H9 (cell line): ENCODE results near the gene GRHL3. TPM values are rescaled to one million over a fixed set of nuclear protein-coding genes. Genes with fewer than 3 reads are reported as not detected.

Experiments
- DNase-seq: peaks from one replicate; pipeline ENCODE4 v3.0.0-alpha.2; 2017
- H2AFZ ChIP-seq: one replicate; pipeline ENCODE4 v1.6.1; 2013; ENCODE audit warnings: mild to moderate bottlenecking, low read length, control low read depth, moderate library complexity
- H2AK5ac ChIP-seq: 2 replicates; pipeline ENCODE4 v1.6.1; 2013; ENCODE audit warnings: low read length, control low read depth, mixed read lengths; ENCODE audit not compliant: insufficient read length
- H2BK120ac ChIP-seq: one replicate; pipeline ENCODE4 v1.6.1; 2013; ENCODE audit warnings: low read depth, mild to moderate bottlenecking, low read length, control low read depth, inconsistent platforms; ENCODE audit not compliant: poor library complexity, severe bottlenecking
- H2BK12ac ChIP-seq: 2 replicates; pipeline ENCODE4 v1.6.1; 2013; ENCODE audit warnings: low read length, control low read depth, mixed read lengths, low read depth; ENCODE audit not compliant: insufficient read length
- H2BK15ac ChIP-seq: 2 replicates; pipeline ENCODE4 v1.6.1; 2013; ENCODE audit warnings: low read depth, low read length, control low read depth
- H2BK20ac ChIP-seq: one replicate; pipeline ENCODE4 v1.6.1; 2013; ENCODE audit warnings: low read depth, mild to moderate bottlenecking, low read length, control low read depth, inconsistent platforms; ENCODE audit not compliant: poor library complexity, severe bottlenecking
- H2BK5ac ChIP-seq: 2 replicates; pipeline ENCODE4 v1.6.1; 2013; ENCODE audit warnings: low read length, control low read depth, mixed read lengths; ENCODE audit not compliant: insufficient read length
- H3K14ac ChIP-seq: 2 replicates; pipeline ENCODE4 v1.6.1; 2013; ENCODE audit warnings: low read length, control low read depth; ENCODE audit not compliant: insufficient read depth
- H3K18ac ChIP-seq: 2 replicates; pipeline ENCODE4 v1.6.1; 2013; ENCODE audit warnings: low read depth, mild to moderate bottlenecking, mixed read lengths, low read length, control low read depth; ENCODE audit not compliant: insufficient read length
- H3K23ac ChIP-seq: 2 replicates; pipeline ENCODE4 v1.6.1; 2013; ENCODE audit warnings: low read length, control low read depth, mixed read lengths, low read depth; ENCODE audit not compliant: insufficient read length
- H3K23me2 ChIP-seq: 2 replicates; pipeline ENCODE4 v1.6.1; 2013; ENCODE audit warnings: low read depth, mild to moderate bottlenecking, mixed read lengths, low read length, control low read depth; ENCODE audit not compliant: insufficient read length, poor library complexity, severe bottlenecking
- H3K27ac ChIP-seq: 2 replicates; pipeline ENCODE4 v1.5.1; 2013; ENCODE audit warnings: low read length, control low read depth, mixed read lengths, low read depth; ENCODE audit not compliant: insufficient read length
- H3K27me3 ChIP-seq: 2 replicates; pipeline ENCODE4 v1.6.1; 2013; ENCODE audit warnings: low read length, control low read depth, inconsistent platforms; ENCODE audit not compliant: insufficient read depth
- H3K4ac ChIP-seq: 2 replicates; pipeline ENCODE4 v1.6.1; 2013; ENCODE audit warnings: low read depth, mild to moderate bottlenecking, control low read depth, inconsistent platforms, low read length, moderate library complexity
- H3K4me1 ChIP-seq: 2 replicates; pipeline ENCODE4 v1.6.1; 2013; ENCODE audit warnings: low read length, control low read depth, inconsistent platforms; ENCODE audit not compliant: insufficient read depth
- H3K4me2 ChIP-seq: 2 replicates; pipeline ENCODE4 v1.6.1; 2013; ENCODE audit warnings: low read length, control low read depth, mixed read lengths; ENCODE audit not compliant: insufficient read length, insufficient read depth
- H3K56ac ChIP-seq: 2 replicates; pipeline ENCODE4 v1.6.1; 2013; ENCODE audit warnings: low read depth, mild to moderate bottlenecking, mixed read lengths, low read length, control low read depth; ENCODE audit not compliant: insufficient read length
- H3K79me1 ChIP-seq: 2 replicates; pipeline ENCODE4 v1.6.1; 2013; ENCODE audit warnings: low read depth, mild to moderate bottlenecking, moderate library complexity, low read length, control low read depth, inconsistent platforms; ENCODE audit not compliant: insufficient read depth, poor library complexity, severe bottlenecking
- H3K79me2 ChIP-seq: 2 replicates; pipeline ENCODE4 v1.6.1; 2013; ENCODE audit warnings: low read length, control low read depth, inconsistent platforms; ENCODE audit not compliant: insufficient read depth
- H3K9ac ChIP-seq: 2 replicates; pipeline ENCODE4 v1.6.1; 2013; ENCODE audit warnings: low read length, control low read depth, mixed read lengths; ENCODE audit not compliant: insufficient read length; ENCODE audit errors: extremely low read depth
- H3K9me3 ChIP-seq: one replicate; pipeline ENCODE4 v1.6.1; 2013; ENCODE audit warnings: low read depth, low read length, inconsistent platforms; ENCODE audit not compliant: control insufficient read depth
- H3T11ph ChIP-seq: one replicate; pipeline ENCODE4 v1.6.1; 2013; ENCODE audit warnings: mild to moderate bottlenecking, low read length, control low read depth, inconsistent platforms
- H4K20me1 ChIP-seq: one replicate; pipeline ENCODE4 v1.6.1; 2013; ENCODE audit not compliant: control insufficient read depth, insufficient read length, insufficient read depth
- H4K5ac ChIP-seq: 2 replicates; pipeline ENCODE4 v1.6.1; 2013; ENCODE audit warnings: low read depth, mild to moderate bottlenecking, mixed read lengths, low read length, control low read depth; ENCODE audit not compliant: insufficient read length
- H4K8ac ChIP-seq: replicated peaks from 2 replicates; pipeline ENCODE4 v1.6.1; 2013; ENCODE audit warnings: low read length, control low read depth, mixed read lengths, low read depth; ENCODE audit not compliant: insufficient read length
- H4K91ac ChIP-seq: 2 replicates; pipeline ENCODE4 v1.6.1; 2013; ENCODE audit warnings: low read depth, mild to moderate bottlenecking, moderate library complexity, mixed read lengths, low read length, control low read depth; ENCODE audit not compliant: insufficient read length
- H3K27ac Mint-ChIP-seq, 3 experiments: 2 replicates in 2 of 3; 3 replicates in 1 of 3; pipeline ENCODE4 v1.8.0; 2020 to 2021; ENCODE audit warnings: mixed read lengths in 3 of 3, mild to moderate bottlenecking in 1 of 3, moderate library complexity in 1 of 3
- H3K27me3 Mint-ChIP-seq: 2 replicates; pipeline ENCODE4 v1.8.0; 2021; ENCODE audit warnings: low read depth, mild to moderate bottlenecking, moderate library complexity, mixed read lengths
- H3K36me3 Mint-ChIP-seq, 3 experiments: 2 replicates in 2 of 3; 3 replicates in 1 of 3; pipeline ENCODE4 v1.8.0; 2020 to 2021; ENCODE audit warnings: low read depth in 3 of 3, mixed read lengths in 3 of 3; ENCODE audit not compliant: insufficient read depth in 1 of 3
- H3K4me1 Mint-ChIP-seq, 2 experiments: 2 replicates each; pipeline ENCODE4 v1.8.0; 2020; ENCODE audit warnings: mixed read lengths in 2 of 2
- H3K4me3 Mint-ChIP-seq, 2 experiments: 2 replicates in 1 of 2; 3 replicates in 1 of 2; pipeline ENCODE4 v1.8.0; 2020 to 2021; ENCODE audit warnings: mild to moderate bottlenecking in 2 of 2, mixed read lengths in 2 of 2, moderate library complexity in 1 of 2
- H3K9me3 Mint-ChIP-seq, 2 experiments: 2 replicates in 1 of 2; 3 replicates in 1 of 2; pipeline ENCODE4 v1.8.0; 2020; ENCODE audit warnings: mild to moderate bottlenecking in 2 of 2, mixed read lengths in 2 of 2, moderate library complexity in 1 of 2
- CTCF ChIP-seq: fragments of 200-600 bp; sonication (generic); conservative IDR thresholded peaks from 3 replicates; pipeline ENCODE4 v1.8.0; 2021; ENCODE audit warnings: antibody characterized with exemption, mild to moderate bottlenecking
- WGBS: extraction: QIAGEN DNeasy Blood & Tissue Kit; methylation state at CpG from one replicate; pipeline ENCODE4 v1.1.7; 2013; ENCODE audit warnings: missing lambda C conversion rate, low lambda C conversion rate, mixed read lengths; ENCODE audit not compliant: insufficient read length; ENCODE audit errors: extremely low coverage; 5-methylcytosine and 5-hydroxymethylcytosine counted together
- total RNA-seq: library from RNA; stranded (reverse); gene quantifications from 2 replicates; pipeline ENCODE4 v1.2.1, GENCODE V29; 2021

The GRHL3 gene
- total RNA-seq, 1 experiment from 2014 or later, result 3.5 TPM

- WGBS, result no CpG with 5 or more reads among the region's 5 CpGs
- H3K9me3 Mint-ChIP-seq, result no peaks in the 10 kb centered on the region; a peak in 1 of 5 replicates
- Histone ChIP-seq H3K18ac (no peak overlapping the region), H2AFZ (no peak overlapping the region), H3K23ac (no peak overlapping the region), H2BK15ac (no peak overlapping the region), H3K4me2 (peak overlapping the region; percentile 85), H3K79me1 (no peaks in the 10 kb centered on the region), H3T11ph (no peak overlapping the region), H3K9me3 (no peaks in the 10 kb centered on the region), H3K9ac (no peak overlapping the region), H4K5ac (no peak overlapping the region), H4K20me1 (peaks cover 3% of the 10 kb centered on the region), H3K4me1 (no peaks in the 10 kb centered on the region), H2AK5ac (no peak overlapping the region), H2BK12ac (no peak overlapping the region), H2BK5ac (no peak overlapping the region), H4K91ac (no peak overlapping the region), H2BK120ac (no peak overlapping the region), H4K8ac (no peak overlapping the region), H3K27ac (no peak overlapping the region), H3K27me3 (peaks cover 8% of the 10 kb centered on the region; the same call in 1 of the 2 replicates), H3K56ac (no peak overlapping the region), H2BK20ac (no peak overlapping the region), H3K4ac (no peak overlapping the region), H3K79me2 (no peaks in the 10 kb centered on the region), H3K14ac (no peak overlapping the region), H3K23me2 (peaks cover 15% of the 10 kb centered on the region)
- H3K4me1 Mint-ChIP-seq, result peaks cover 49 to 63% of the 10 kb centered on the region in 2 experiments
- H3K4me3 Mint-ChIP-seq, result peak overlapping the region; percentile 63 to 76
- peak overlapping the region in 1 of 3 experiments; percentile 20; a peak in 1 of 7 replicates for H3K27ac Mint-ChIP-seq
- DNase-seq, result no peak
- no peaks in the 10 kb centered on the region for H3K36me3 Mint-ChIP-seq
- peaks cover 39% of the 10 kb centered on the region for H3K27me3 Mint-ChIP-seq
- no peak for TF ChIP-seq CTCF
These were observed 394 bp upstream of the GRHL3 start for GRCh38 chr1:24318615-24319311.
